IMR-90 (cell line): ENCODE data around the gene PLIN4. TPM values are rescaled to one million over a fixed set of nuclear protein-coding genes. Genes with fewer than 3 reads are reported as not detected.

ENCODE experiments used
- ATAC-seq: fragments of 200-7000 bp; cut with Tn5 transposase; 2 replicates; pipeline ENCODE4 v1.9.1; 2020; ENCODE audit warnings: low read depth, mild to moderate bottlenecking, moderate library complexity
- BruUV-seq: library from RNA; stranded (reverse); fragments of 400-500 nt; replicated peaks from 2 replicates; lab custom pipeline; 2021; lab: Mats Ljungman, UMichigan
- CTCF ChIA-PET: fragments of 300-600 bp; formaldehyde crosslinking; extraction: SDS; loops from one replicate; lab custom pipeline; 2021; ENCODE audit warnings: antibody characterized with exemption; lab: Yijun Ruan, JAX
- POLR2A ChIA-PET: fragments of 300-600 bp; sonication (Branson Sonifier 250); formaldehyde crosslinking; loops from one replicate; lab custom pipeline; 2022; ENCODE audit warnings: antibody characterized with exemption; ENCODE audit not compliant: unreplicated experiment; lab: Charles Lee
- DNase-seq: peaks from one replicate; pipeline ENCODE4 v3.0.0; 2013
- H2AFZ ChIP-seq: replicated peaks from 2 replicates; pipeline ENCODE3; 2013; ENCODE audit warnings: low read length, mild to moderate bottlenecking; ENCODE audit not compliant: poor library complexity
- H2AK5ac ChIP-seq: 2 replicates; pipeline ENCODE4 v1.6.1; 2013; ENCODE audit warnings: low read depth, low read length, inconsistent platforms
- H2AK9ac ChIP-seq: replicated peaks from 2 replicates; pipeline ENCODE3; 2013; ENCODE audit warnings: mild to moderate bottlenecking, low read depth, low read length, moderate library complexity; ENCODE audit not compliant: poor library complexity
- H2BK120ac ChIP-seq: 2 replicates; pipeline ENCODE4 v1.6.1; 2013; ENCODE audit warnings: low read depth, low read length, inconsistent platforms
- H2BK15ac ChIP-seq: 3 replicates; pipeline ENCODE4 v1.6.1; 2013; ENCODE audit warnings: low read depth, low read length, inconsistent platforms
- H2BK20ac ChIP-seq: 2 replicates; pipeline ENCODE4 v1.6.1; 2013; ENCODE audit warnings: low read depth, mild to moderate bottlenecking, inconsistent platforms, low read length, moderate library complexity
- H2BK5ac ChIP-seq: 2 replicates; pipeline ENCODE4 v1.6.1; 2013; ENCODE audit warnings: mild to moderate bottlenecking, low read depth, low read length, inconsistent platforms; ENCODE audit not compliant: poor library complexity, severe bottlenecking
- H3K14ac ChIP-seq: replicated peaks from 2 replicates; pipeline ENCODE4 v1.6.1; 2013; ENCODE audit warnings: low read depth, low read length, inconsistent platforms
- H3K18ac ChIP-seq: 2 replicates; pipeline ENCODE4 v1.6.1; 2013; ENCODE audit warnings: low read depth, low read length, control low read depth
- H3K23ac ChIP-seq: 2 replicates; pipeline ENCODE4 v1.6.1; 2013; ENCODE audit warnings: low read depth, low read length, inconsistent platforms
- H3K27ac ChIP-seq: 2 replicates; pipeline ENCODE4 v1.5.1; 2013; ENCODE audit warnings: mild to moderate bottlenecking, control low read depth, low read length; ENCODE audit not compliant: insufficient read depth
- H3K27me3 ChIP-seq: 2 replicates; pipeline ENCODE4 v1.6.1; 2013; ENCODE audit warnings: low read length; ENCODE audit not compliant: control insufficient read depth, insufficient read depth
- H3K36me3 ChIP-seq: 2 replicates; pipeline ENCODE4 v1.6.1; 2013; ENCODE audit warnings: low read length, mixed read lengths; ENCODE audit not compliant: control insufficient read depth, insufficient read depth
- H3K4ac ChIP-seq: 2 replicates; pipeline ENCODE4 v1.6.1; 2013; ENCODE audit warnings: low read depth, low read length, inconsistent platforms
- H3K4me1 ChIP-seq: 2 replicates; pipeline ENCODE4 v1.6.1; 2013; ENCODE audit warnings: low read length, mixed read lengths; ENCODE audit not compliant: control insufficient read depth, insufficient read depth
- H3K4me2 ChIP-seq: 2 replicates; pipeline ENCODE4 v1.6.1; 2013; ENCODE audit warnings: low read depth, mild to moderate bottlenecking, control low read depth, low read length, moderate library complexity
- H3K4me3 ChIP-seq: 2 replicates; pipeline ENCODE4 v1.5.1; 2013; ENCODE audit warnings: low read depth, mild to moderate bottlenecking, control low read depth, low read length, moderate library complexity; ENCODE audit not compliant: insufficient read depth
- H3K56ac ChIP-seq: 2 replicates; pipeline ENCODE4 v1.6.1; 2013; ENCODE audit warnings: low read length, inconsistent platforms; ENCODE audit not compliant: insufficient read depth; ENCODE audit errors: extremely low read depth
- H3K79me1 ChIP-seq, 2 experiments: 2 replicates each; pipeline ENCODE4 v1.6.1; 2013; ENCODE audit warnings: low read length in 2 of 2, inconsistent platforms in 1 of 2, low read depth in 1 of 2
- H3K9ac ChIP-seq: 2 replicates; pipeline ENCODE4 v1.6.1; 2013; ENCODE audit warnings: low read depth, low read length, control low read depth
- H3K9me1 ChIP-seq: 2 replicates; pipeline ENCODE4 v1.6.1; 2013; ENCODE audit warnings: low read length, inconsistent platforms; ENCODE audit not compliant: insufficient read depth
- H3K9me3 ChIP-seq: 2 replicates; pipeline ENCODE4 v1.6.1; 2013; ENCODE audit warnings: low read length; ENCODE audit not compliant: control insufficient read depth, insufficient read depth
- H4K20me1 ChIP-seq: 2 replicates; pipeline ENCODE4 v1.6.1; 2013; ENCODE audit warnings: low read length, inconsistent platforms; ENCODE audit not compliant: insufficient read depth
- H4K5ac ChIP-seq: 2 replicates; pipeline ENCODE4 v1.6.1; 2013; ENCODE audit warnings: mild to moderate bottlenecking, low read depth, low read length, control low read depth
- H4K8ac ChIP-seq, 2 experiments: 2 replicates each; pipeline ENCODE4 v1.6.1; 2013; ENCODE audit warnings: low read depth in 2 of 2, low read length in 2 of 2, control low read depth in 1 of 2, inconsistent platforms in 1 of 2
- H4K91ac ChIP-seq: 2 replicates; pipeline ENCODE4 v1.6.1; 2013; ENCODE audit warnings: low read depth, low read length, inconsistent platforms; ENCODE audit not compliant: insufficient read depth
- BHLHE40 ChIP-seq: fragments of 150-350 bp; IDR thresholded peaks from 2 replicates; pipeline ENCODE4 v1.6.1; 2016; ENCODE audit warnings: mild to moderate bottlenecking, low read depth, low read length
- CEBPB ChIP-seq: IDR thresholded peaks from 2 replicates; pipeline ENCODE4 v1.6.1; 2012; ENCODE audit warnings: low read depth, low read length, improper control_type of control experiment
- MAFK ChIP-seq: IDR thresholded peaks from 2 replicates; pipeline ENCODE4 v1.6.1; 2012; ENCODE audit warnings: low read depth, low read length, improper control_type of control experiment
- MAZ ChIP-seq: IDR thresholded peaks from 2 replicates; pipeline ENCODE4 v1.6.1; 2012; ENCODE audit warnings: low read depth, mild to moderate bottlenecking, low read length, improper control_type of control experiment, moderate library complexity, borderline replicate concordance
- MXI1 ChIP-seq: IDR thresholded peaks from 2 replicates; pipeline ENCODE4 v1.6.1; 2012; ENCODE audit warnings: low read depth, mild to moderate bottlenecking, low read length, moderate library complexity, borderline replicate concordance
- NFE2L2 ChIP-seq: fragments of 150-350 bp; IDR thresholded peaks from 2 replicates; pipeline ENCODE4 v1.6.1; 2016; ENCODE audit warnings: low read depth, mild to moderate bottlenecking, low read length
- POLR2A ChIP-seq: IDR thresholded peaks from 2 replicates; pipeline ENCODE4 v1.6.1; 2012; ENCODE audit warnings: mild to moderate bottlenecking, low read depth, low read length
- RAD21 ChIP-seq: IDR thresholded peaks from 2 replicates; pipeline ENCODE4 v1.6.1; 2012; ENCODE audit warnings: low read length, improper control_type of control experiment
- RCOR1 ChIP-seq: IDR thresholded peaks from 2 replicates; pipeline ENCODE4 v1.6.1; 2012; ENCODE audit warnings: mild to moderate bottlenecking, low read length, improper control_type of control experiment; ENCODE audit not compliant: insufficient replicate concordance
- RFX5 ChIP-seq: IDR thresholded peaks from 2 replicates; pipeline ENCODE4 v1.8.0; 2012; ENCODE audit warnings: low read depth, mild to moderate bottlenecking, low read length, moderate library complexity
- SMC3 ChIP-seq: fragments of 150-350 bp; IDR thresholded peaks from 2 replicates; pipeline ENCODE4 v1.6.1; 2016; ENCODE audit warnings: low read depth, mild to moderate bottlenecking, antibody characterized with exemption, low read length, moderate library complexity
- WGBS, 2 experiments: methylation state at CpG; one replicate each; pipeline versions ENCODE4 v1.1.5 to v1.1.7; 2013; ENCODE audit warnings: missing lambda C conversion rate in 2 of 2; ENCODE audit not compliant: insufficient read length in 1 of 2; ENCODE audit errors: extremely low coverage in 2 of 2; 5-methylcytosine and 5-hydroxymethylcytosine counted together
- dilution Hi-C: fragments of 300-500 bp; cut with HindIII; formaldehyde crosslinking; loops from one replicate; pipeline ENCODE4 v1.14.3; 2018; ENCODE audit warnings: low sequenced_read_pairs; ENCODE audit not compliant: unreplicated experiment
- in situ Hi-C: fragments of 300-500 bp; cut with MboI; formaldehyde crosslinking; loops from 3 replicates; pipeline ENCODE4 v1.14.3; 2019; ENCODE audit warnings: low sequenced_read_pairs, inconsistent platforms, mixed read lengths
- intact Hi-C: fragments of 100-400 bp; cut with micrococcal nuclease; formaldehyde crosslinking; loops from 2 replicates; pipeline ENCODE4 v1.10.0; 2022
- polyA plus RNA-seq, 3 experiments: library from polyadenylated mRNA; depleted of rRNA; stranded (reverse); fragments of >200 nt; gene quantifications; 2 replicates each; pipeline ENCODE4 v1.2.3, GENCODE V29; 2012; ENCODE audit warnings: low replicate concordance in 1 of 3
- total RNA-seq: library from RNA; depleted of rRNA; stranded (reverse); fragments of >200 nt; gene quantifications from 2 replicates; pipeline ENCODE4 v1.2.3, GENCODE V29; 2012
- TF ChIP-seq, protein P1 (sequence below): fragments of 150-350 bp; IDR thresholded peaks from 2 replicates; pipeline ENCODE4 v1.6.1; 2017; ENCODE audit warnings: mild to moderate bottlenecking, antibody characterized with exemption, low read length, low read depth
- TF ChIP-seq, protein P2 (sequence below): conservative IDR thresholded peaks from 2 replicates; pipeline ENCODE4 v1.5.1; 2012; ENCODE audit warnings: mild to moderate bottlenecking, low read depth, low read length, improper control_type of control experiment

Gene PLIN4
- total and polyA plus RNA-seq, 2 of the 4 experiments (the other 2 are of a cell fraction) = under 0.01 to 0.09 TPM

DNA sequence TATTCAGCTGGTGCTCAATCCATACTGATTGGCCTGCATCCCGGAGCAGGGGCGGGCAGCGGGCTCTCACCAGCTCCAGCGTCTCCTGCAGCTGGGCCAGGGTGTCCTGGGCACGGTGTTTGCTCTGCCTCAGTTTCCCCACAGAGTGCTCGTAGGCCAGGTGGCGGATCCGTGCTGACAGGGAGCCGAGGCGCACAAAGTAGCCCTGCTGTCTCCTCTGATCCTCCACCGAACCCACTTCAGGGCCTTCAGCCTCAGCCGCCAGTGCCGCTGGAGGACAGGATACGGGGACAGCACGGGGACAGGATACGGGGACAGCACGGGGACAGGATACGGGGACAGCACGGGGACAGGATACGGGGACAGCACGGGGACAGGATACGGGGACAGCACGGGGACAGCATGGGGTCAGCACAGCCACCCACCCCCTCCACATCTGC is 7.3 kb upstream of the PLIN4 start:
- H3K9ac ChIP-seq = no peak overlapping the region
- H3K56ac ChIP-seq = no peak overlapping the region
- H3K36me3 ChIP-seq = no peaks in the 10 kb centered on the region
- WGBS, 2 experiments = 80% methylated on average over 1 of the region's 23 CpGs; no CpG with 5 or more reads in 1 of the 2 experiments
- no peak for TF ChIP-seq CEBPB
- no peak for TF ChIP-seq RFX5
- TF ChIP-seq MAZ = no peak
- no peak for TF ChIP-seq MXI1
- TF ChIP-seq, protein P1, sequence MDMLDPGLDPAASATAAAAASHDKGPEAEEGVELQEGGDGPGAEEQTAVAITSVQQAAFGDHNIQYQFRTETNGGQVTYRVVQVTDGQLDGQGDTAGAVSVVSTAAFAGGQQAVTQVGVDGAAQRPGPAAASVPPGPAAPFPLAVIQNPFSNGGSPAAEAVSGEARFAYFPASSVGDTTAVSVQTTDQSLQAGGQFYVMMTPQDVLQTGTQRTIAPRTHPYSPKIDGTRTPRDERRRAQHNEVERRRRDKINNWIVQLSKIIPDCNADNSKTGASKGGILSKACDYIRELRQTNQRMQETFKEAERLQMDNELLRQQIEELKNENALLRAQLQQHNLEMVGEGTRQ = no peak
- TF ChIP-seq MAFK = no peak
- TF ChIP-seq NFE2L2 = no peak
- TF ChIP-seq POLR2A = no peak
- TF ChIP-seq, protein P2, sequence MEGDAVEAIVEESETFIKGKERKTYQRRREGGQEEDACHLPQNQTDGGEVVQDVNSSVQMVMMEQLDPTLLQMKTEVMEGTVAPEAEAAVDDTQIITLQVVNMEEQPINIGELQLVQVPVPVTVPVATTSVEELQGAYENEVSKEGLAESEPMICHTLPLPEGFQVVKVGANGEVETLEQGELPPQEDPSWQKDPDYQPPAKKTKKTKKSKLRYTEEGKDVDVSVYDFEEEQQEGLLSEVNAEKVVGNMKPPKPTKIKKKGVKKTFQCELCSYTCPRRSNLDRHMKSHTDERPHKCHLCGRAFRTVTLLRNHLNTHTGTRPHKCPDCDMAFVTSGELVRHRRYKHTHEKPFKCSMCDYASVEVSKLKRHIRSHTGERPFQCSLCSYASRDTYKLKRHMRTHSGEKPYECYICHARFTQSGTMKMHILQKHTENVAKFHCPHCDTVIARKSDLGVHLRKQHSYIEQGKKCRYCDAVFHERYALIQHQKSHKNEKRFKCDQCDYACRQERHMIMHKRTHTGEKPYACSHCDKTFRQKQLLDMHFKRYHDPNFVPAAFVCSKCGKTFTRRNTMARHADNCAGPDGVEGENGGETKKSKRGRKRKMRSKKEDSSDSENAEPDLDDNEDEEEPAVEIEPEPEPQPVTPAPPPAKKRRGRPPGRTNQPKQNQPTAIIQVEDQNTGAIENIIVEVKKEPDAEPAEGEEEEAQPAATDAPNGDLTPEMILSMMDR = no peak
- no peak for TF ChIP-seq RAD21
- TF ChIP-seq SMC3 = no peak
- TF ChIP-seq BHLHE40 = no peak
- TF ChIP-seq RCOR1 = no peak
- H2AK5ac ChIP-seq = no peak overlapping the region
- intact Hi-C loops = no loop called here
- no peaks in the 10 kb centered on the region for H3K79me1 ChIP-seq
- peaks cover 21% of the 10 kb centered on the region for H3K27me3 ChIP-seq
- CTCF ChIA-PET = interaction anchor here (0.5 to 1.5 kb wide), 4 partner anchors 10 to 108 kb away, joined by 3 to 6 read pairs (median 4); partner anchors contain the start of gene PLIN5
- H3K9me3 ChIP-seq = no peaks in the 10 kb centered on the region
- no peak overlapping the region for H2BK120ac ChIP-seq
- BruUV-seq = no TSS peak
- POLR2A ChIA-PET = no interaction called here
- H3K14ac ChIP-seq = no peak overlapping the region
- H4K5ac ChIP-seq = no peak overlapping the region
- DNase-seq (no peak), ATAC-seq (no peak)
- no peak overlapping the region for H2BK15ac ChIP-seq
- no peak overlapping the region for H3K27ac ChIP-seq
- no peak overlapping the region for H4K91ac ChIP-seq
- no peak overlapping the region for H2AFZ ChIP-seq
- no peak overlapping the region for H3K4me3 ChIP-seq
- no peak overlapping the region for H2BK5ac ChIP-seq
- H4K20me1 ChIP-seq = no peaks in the 10 kb centered on the region
- in situ Hi-C loops = no loop called here
- H2AK9ac ChIP-seq = no peak overlapping the region
- no peak overlapping the region for H2BK20ac ChIP-seq
- no peaks in the 10 kb centered on the region for H3K9me1 ChIP-seq
- H3K18ac ChIP-seq = no peak overlapping the region
- dilution Hi-C loops = no loop called here
- H3K4me2 ChIP-seq = no peak overlapping the region
- H3K23ac ChIP-seq = no peak overlapping the region
- H4K8ac ChIP-seq = no peak overlapping the region
- no peak overlapping the region for H3K4ac ChIP-seq
- H3K4me1 ChIP-seq = no peaks in the 10 kb centered on the region
